PC-9 (cell line): Measurements from ENCODE around the gene PKN2. TPM values are rescaled to one million over a fixed set of nuclear protein-coding genes. Genes with fewer than 3 reads are reported as not detected.

Source experiments
- Bru-seq: library from RNA; stranded (reverse); fragments of 400-500 nt; gene quantifications from one replicate; lab custom pipeline; 2021; lab: Mats Ljungman, UMichigan
- BruChase-seq, 2 experiments: library from RNA; stranded (reverse); fragments of 400-500 nt; gene quantifications; one replicate each; lab custom pipeline; 2021; lab: Mats Ljungman, UMichigan
- BruUV-seq: library from RNA; stranded (reverse); fragments of 400-500 nt; replicated peaks from 2 replicates; lab custom pipeline; 2021; lab: Mats Ljungman, UMichigan
- CTCF ChIA-PET: fragments of 300-600 bp; sonication (Branson Sonifier 250); formaldehyde crosslinking; loops from one replicate; lab custom pipeline; 2022; ENCODE audit warnings: antibody characterized with exemption; lab: Charles Lee
- POLR2A ChIA-PET: fragments of 300-600 bp; sonication (Branson Sonifier 250); formaldehyde crosslinking; loops from one replicate; lab custom pipeline; 2022; ENCODE audit warnings: antibody characterized with exemption; ENCODE audit not compliant: unreplicated experiment; lab: Charles Lee
- DNase-seq, 2 experiments: peaks; one replicate each; pipeline versions ENCODE4 v3.0.0 to v3.0.0-alpha.2; 2015 to 2022; ENCODE audit warnings: mixed read lengths in 1 of 2
- H2AFZ ChIP-seq: fragments of 200-600 bp; sonication (generic); 2 replicates; pipeline ENCODE4 v1.8.1; 2017; ENCODE audit warnings: antibody characterized with exemption
- H3F3A ChIP-seq: fragments of 200-600 bp; sonication (generic); 2 replicates; pipeline ENCODE4 v1.8.1; 2017; ENCODE audit warnings: antibody characterized with exemption, mild to moderate bottlenecking, low read depth; ENCODE audit not compliant: insufficient read depth
- H3K27ac ChIP-seq: fragments of 200-600 bp; sonication (generic); 2 replicates; pipeline ENCODE4 v1.6.1; 2016; ENCODE audit warnings: mixed run types
- H3K27me3 ChIP-seq: fragments of 200-600 bp; sonication (generic); 2 replicates; pipeline ENCODE4 v1.6.1; 2016; ENCODE audit warnings: low read depth, mixed run types; ENCODE audit not compliant: insufficient read depth
- H3K36me3 ChIP-seq: fragments of 200-600 bp; sonication (generic); 2 replicates; pipeline ENCODE4 v1.6.1; 2016; ENCODE audit warnings: low read depth, mixed run types
- H3K4me1 ChIP-seq: fragments of 200-600 bp; sonication (generic); replicated peaks from 2 replicates; pipeline ENCODE4 v1.6.1; 2016; ENCODE audit warnings: mixed run types; ENCODE audit not compliant: insufficient read depth
- H3K4me2 ChIP-seq: fragments of 200-600 bp; sonication (generic); 2 replicates; pipeline ENCODE4 v1.6.1; 2017; ENCODE audit warnings: mixed run types
- H3K4me3 ChIP-seq: fragments of 200-600 bp; sonication (generic); 2 replicates; pipeline ENCODE4 v1.6.1; 2016; ENCODE audit warnings: mixed run types
- H3K79me2 ChIP-seq: fragments of 200-600 bp; sonication (generic); 2 replicates; pipeline ENCODE4 v1.6.1; 2017; ENCODE audit warnings: low read depth, mixed run types
- H3K9me2 ChIP-seq: fragments of 200-600 bp; sonication (generic); 2 replicates; pipeline ENCODE4 v1.8.1; 2017; ENCODE audit warnings: mild to moderate bottlenecking; ENCODE audit not compliant: insufficient read depth
- H3K9me3 ChIP-seq: fragments of 200-600 bp; sonication (generic); 2 replicates; pipeline ENCODE4 v1.8.1; 2016; ENCODE audit warnings: low read depth; ENCODE audit not compliant: insufficient read depth
- H4K20me1 ChIP-seq: fragments of 200-600 bp; sonication (generic); 2 replicates; pipeline ENCODE4 v1.8.1; 2017; ENCODE audit not compliant: insufficient read depth
- EZH2 ChIP-seq: fragments of 200-600 bp; sonication (generic); IDR thresholded peaks from 2 replicates; pipeline ENCODE4 v1.8.0; 2017; ENCODE audit warnings: antibody characterized with exemption, low read depth
- intact Hi-C: fragments of 100-400 bp; cut with micrococcal nuclease; formaldehyde crosslinking; loops from one replicate; pipeline ENCODE4 v1.10.0; 2022; ENCODE audit not compliant: unreplicated experiment
- long read RNA-seq: library from polyadenylated mRNA; stranded (forward); transcript quantifications from one replicate; pipeline ENCODE4 v2.0.0, GENCODE V29; 2022
- total RNA-seq: library from RNA; stranded (reverse); gene quantifications from 2 replicates; pipeline ENCODE4 v1.2.3, GENCODE V29; 2021
- TF ChIP-seq, protein P1 (sequence below): fragments of 200-600 bp; sonication (generic); conservative IDR thresholded peaks from 2 replicates; pipeline ENCODE4 v1.6.1; 2017; ENCODE audit warnings: mixed run types, antibody characterized with exemption, mild to moderate bottlenecking, moderate library complexity

PKN2 gene
- 79.3 and 81.8 TPM in 2 replicates for total RNA-seq
- Bru-seq, nascent RNA, result percentile 94 among the genes with signal in this experiment
- BruChase-seq, experiment 1, labeled RNA remaining after a 2-hour chase, result percentile 94 among the genes with signal in this experiment
- percentile 88 among the genes with signal in this experiment for BruChase-seq, experiment 2, labeled RNA remaining after a 6-hour chase
- long read RNA-seq, full-length matches to known transcripts, result 11 of 27 reads
- long read RNA-seq, partial matches to known transcripts, result 11 of 27 reads
- long read RNA-seq, other reads (novel, unspliced or antisense), result 5 of 27 reads

DNA sequence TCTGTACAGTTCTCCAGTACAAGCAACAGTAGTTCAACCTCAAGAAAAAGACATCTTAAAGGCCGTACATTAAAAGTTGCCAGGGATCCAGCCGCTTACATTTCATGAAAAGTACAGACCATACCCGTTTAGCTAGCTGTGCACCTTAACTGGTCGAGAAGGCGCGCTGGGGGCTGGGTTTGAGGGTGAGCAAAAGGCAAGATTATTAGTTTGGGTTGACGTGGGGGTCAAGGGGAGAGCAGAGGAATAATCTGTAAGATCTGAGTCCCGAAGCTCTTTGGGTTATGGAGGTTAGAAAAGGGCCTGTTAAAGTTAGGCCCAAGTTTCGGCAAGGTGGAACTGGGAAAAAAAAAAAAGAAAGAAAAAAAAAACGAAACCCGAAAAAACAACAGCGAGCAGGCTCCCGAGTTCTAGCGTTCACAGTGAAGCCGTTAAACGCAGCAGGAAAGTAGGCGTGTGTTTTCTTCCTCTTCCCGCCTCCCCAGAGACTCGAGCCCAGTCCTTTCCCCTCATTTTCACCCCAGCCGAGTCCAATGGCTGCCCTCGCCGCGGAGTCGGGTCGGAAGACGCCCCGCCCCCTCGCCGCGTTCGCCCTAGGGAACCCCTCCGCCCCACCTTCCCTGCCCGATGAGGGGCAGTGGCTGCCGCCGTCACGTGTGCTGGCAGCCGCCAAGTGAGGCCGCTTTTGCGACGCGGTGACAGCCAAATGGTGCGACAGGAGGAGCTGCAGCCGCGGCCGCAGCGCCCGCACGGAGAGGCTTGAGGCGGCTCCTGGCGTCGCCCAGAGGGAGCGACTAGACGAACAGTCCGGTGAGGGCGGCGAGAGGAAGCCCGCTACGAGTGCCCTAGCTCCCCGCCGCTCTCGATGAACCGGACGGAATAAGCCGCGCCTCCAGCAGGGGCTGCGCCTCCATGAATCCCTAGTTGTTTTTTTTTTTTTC is at the start of gene PKN2:
Gene PKN2 (plus strand): TSS at position 733 of the 941 bp plus-strand sequence. CDS start 308 bp downstream, outside the sequence.
- no peaks in the 10 kb centered on the region for H3K9me3 ChIP-seq
- H3K4me2 ChIP-seq, result peak within 1 kb of the TSS; percentile 89
- ChIA-PET CTCF (interaction anchor here (0.6 to 1.0 kb wide), 11 partner anchors 21 to 1685 kb away, joined by 3 to 7 read pairs (median 3); no protein-coding TSS in a partner anchor), POLR2A (interaction anchor here (0.5 to 0.7 kb wide), 9 partner anchors 11 to 1599 kb away, joined by 3 to 23 read pairs (median 7); no protein-coding TSS in a partner anchor)
- no peak for TF ChIP-seq EZH2
- TF ChIP-seq, protein P1, sequence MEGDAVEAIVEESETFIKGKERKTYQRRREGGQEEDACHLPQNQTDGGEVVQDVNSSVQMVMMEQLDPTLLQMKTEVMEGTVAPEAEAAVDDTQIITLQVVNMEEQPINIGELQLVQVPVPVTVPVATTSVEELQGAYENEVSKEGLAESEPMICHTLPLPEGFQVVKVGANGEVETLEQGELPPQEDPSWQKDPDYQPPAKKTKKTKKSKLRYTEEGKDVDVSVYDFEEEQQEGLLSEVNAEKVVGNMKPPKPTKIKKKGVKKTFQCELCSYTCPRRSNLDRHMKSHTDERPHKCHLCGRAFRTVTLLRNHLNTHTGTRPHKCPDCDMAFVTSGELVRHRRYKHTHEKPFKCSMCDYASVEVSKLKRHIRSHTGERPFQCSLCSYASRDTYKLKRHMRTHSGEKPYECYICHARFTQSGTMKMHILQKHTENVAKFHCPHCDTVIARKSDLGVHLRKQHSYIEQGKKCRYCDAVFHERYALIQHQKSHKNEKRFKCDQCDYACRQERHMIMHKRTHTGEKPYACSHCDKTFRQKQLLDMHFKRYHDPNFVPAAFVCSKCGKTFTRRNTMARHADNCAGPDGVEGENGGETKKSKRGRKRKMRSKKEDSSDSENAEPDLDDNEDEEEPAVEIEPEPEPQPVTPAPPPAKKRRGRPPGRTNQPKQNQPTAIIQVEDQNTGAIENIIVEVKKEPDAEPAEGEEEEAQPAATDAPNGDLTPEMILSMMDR, result no peak; the same call in 1 of the 2 replicates
- intact Hi-C loops, result loop anchor here (1.0 to 5.0 kb wide), 2 partner anchors 90 to 208 kb away; partner anchors contain the start of gene GTF2B
- H3K4me3 ChIP-seq, result peak within 1 kb of the TSS; percentile 98
- peaks cover 36% of the 10 kb centered on the region for H3F3A ChIP-seq
- peak; percentile 97 to 98 for DNase-seq
- peaks cover 7% of the 10 kb centered on the region; the same call in 1 of the 2 replicates for H3K36me3 ChIP-seq
- peaks cover 60% of the 10 kb centered on the region for H3K79me2 ChIP-seq
- H3K27me3 ChIP-seq, result no peaks in the 10 kb centered on the region
- no peaks in the 10 kb centered on the region for H3K9me2 ChIP-seq
- TSS peak; percentile 70 for BruUV-seq
- H3K4me1 ChIP-seq, result peaks cover 36% of the 10 kb centered on the region
- peak within 1 kb of the TSS; percentile 94 for H2AFZ ChIP-seq
- peaks cover 19% of the 10 kb centered on the region; the same call in 1 of the 2 replicates for H4K20me1 ChIP-seq
- peak within 1 kb of the TSS; percentile 90 for H3K27ac ChIP-seq

DNA sequence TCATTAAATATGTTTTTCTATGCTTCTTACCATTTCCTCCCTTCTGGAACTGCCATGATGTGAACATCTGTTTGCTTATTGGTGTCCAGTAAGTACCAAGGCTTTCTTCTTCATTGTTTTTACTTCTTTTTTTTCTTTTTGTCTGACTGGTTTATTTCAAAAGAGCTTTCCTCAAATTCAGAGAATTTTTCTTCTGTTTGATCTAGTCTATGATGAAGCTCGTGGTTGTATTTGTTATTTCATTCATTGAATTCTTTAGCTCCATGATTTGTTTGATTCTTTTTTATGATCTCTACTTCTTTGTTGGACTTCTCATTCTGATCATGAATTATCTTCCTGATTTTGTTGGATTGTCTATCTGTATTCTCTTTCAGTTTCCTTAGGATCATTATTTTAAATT is 49.5 kb upstream of the PKN2 start:
- Histone ChIP-seq H2AFZ (no peak overlapping the region), H3K27ac (no peak overlapping the region), H3K4me1 (no peaks in the 10 kb centered on the region), H3K9me2 (no peaks in the 10 kb centered on the region), H3K27me3 (no peaks in the 10 kb centered on the region), H3K4me2 (no peak overlapping the region), H4K20me1 (no peaks in the 10 kb centered on the region), H3K9me3 (peaks cover 22% of the 10 kb centered on the region), H3K79me2 (no peaks in the 10 kb centered on the region), H3K36me3 (no peaks in the 10 kb centered on the region), H3K4me3 (no peak overlapping the region), H3F3A (no peaks in the 10 kb centered on the region)
- CTCF ChIA-PET, result no interaction called here
- BruUV-seq, result no TSS peak
- DNase-seq, result no peak
- no peak for TF ChIP-seq EZH2
- TF ChIP-seq, protein P1, result no peak
- intact Hi-C loops, result no loop called here
- POLR2A ChIA-PET, result no interaction called here

GRCh38 chr1:88640060-88640459 is 44.0 kb upstream of the PKN2 start:
- Histone ChIP-seq H3K4me1 (no peaks in the 10 kb centered on the region), H3K27me3 (no peaks in the 10 kb centered on the region), H3K79me2 (no peaks in the 10 kb centered on the region), H2AFZ (no peak overlapping the region), H3K4me3 (no peak overlapping the region), H3K9me3 (peaks cover 7% of the 10 kb centered on the region), H3K9me2 (no peaks in the 10 kb centered on the region), H3F3A (no peaks in the 10 kb centered on the region), H3K36me3 (no peaks in the 10 kb centered on the region), H3K4me2 (no peak overlapping the region), H4K20me1 (no peaks in the 10 kb centered on the region), H3K27ac (no peak overlapping the region)
- POLR2A ChIA-PET, result no interaction called here
- no peak for DNase-seq
- TF ChIP-seq, protein P1, result no peak
- no peak for TF ChIP-seq EZH2
- BruUV-seq, result no TSS peak
- CTCF ChIA-PET, result no interaction called here
- intact Hi-C loops, result no loop called here
